Hepatocyte (in vitro differentiated cells): ENCODE data around the gene CALB2. TPM values are rescaled to one million over a fixed set of nuclear protein-coding genes. Genes with fewer than 3 reads are reported as not detected.

Experiments used
- DNase-seq: peaks from one replicate; pipeline ENCODE4 v3.0.0-alpha.2; 2016; ENCODE audit warnings: low spot score
- H2AFZ ChIP-seq: fragments of 200-600 bp; sonication (generic); 2 replicates; pipeline ENCODE4 v1.6.0; 2016; ENCODE audit warnings: antibody characterized with exemption, mild to moderate bottlenecking
- H3K27ac ChIP-seq: fragments of 200-600 bp; sonication (generic); 2 replicates; pipeline ENCODE4 v1.5.1; 2016; ENCODE audit warnings: mild to moderate bottlenecking
- H3K27me3 ChIP-seq: fragments of 200-600 bp; sonication (generic); 2 replicates; pipeline ENCODE4 v1.6.1; 2016
- H3K36me3 ChIP-seq: fragments of 200-600 bp; sonication (generic); replicated peaks from 2 replicates; pipeline ENCODE4 v1.5.1; 2016; ENCODE audit warnings: low read depth; ENCODE audit not compliant: insufficient read depth
- H3K4me1 ChIP-seq: fragments of 200-600 bp; sonication (generic); 2 replicates; pipeline ENCODE4 v1.5.1; 2016; ENCODE audit warnings: mild to moderate bottlenecking, moderate library complexity; ENCODE audit not compliant: insufficient read depth
- H3K4me2 ChIP-seq: fragments of 200-600 bp; sonication (generic); 2 replicates; pipeline ENCODE4 v1.6.0; 2016
- H3K4me3 ChIP-seq: fragments of 200-600 bp; sonication (generic); 2 replicates; pipeline ENCODE4 v1.5.1; 2016; ENCODE audit warnings: mild to moderate bottlenecking
- H3K79me2 ChIP-seq: fragments of 200-600 bp; sonication (generic); 2 replicates; pipeline ENCODE4 v1.6.0; 2017; ENCODE audit warnings: mild to moderate bottlenecking
- H3K9me2 ChIP-seq: fragments of 200-600 bp; sonication (generic); replicated peaks from 2 replicates; pipeline ENCODE4 v1.6.0; 2017; ENCODE audit warnings: mild to moderate bottlenecking; ENCODE audit not compliant: insufficient read depth
- H3K9me3 ChIP-seq: fragments of 200-600 bp; sonication (generic); 2 replicates; pipeline ENCODE4 v1.5.1; 2016; ENCODE audit warnings: low read depth, mild to moderate bottlenecking
- H4K20me1 ChIP-seq: fragments of 200-600 bp; sonication (generic); 2 replicates; pipeline ENCODE4 v1.6.0; 2016; ENCODE audit warnings: mild to moderate bottlenecking; ENCODE audit not compliant: insufficient read depth, poor library complexity, severe bottlenecking
- EZH2 ChIP-seq: fragments of 200-600 bp; sonication (generic); IDR thresholded peaks from 2 replicates; pipeline ENCODE4 v1.6.1; 2016; ENCODE audit warnings: antibody characterized with exemption, mild to moderate bottlenecking, borderline replicate concordance
- EZH2phosphoT487 ChIP-seq: fragments of 200-600 bp; sonication (generic); IDR thresholded peaks from one replicate; pipeline ENCODE4 v1.6.1; 2018; ENCODE audit warnings: antibody characterized with exemption, mild to moderate bottlenecking, low read depth, moderate library complexity; ENCODE audit not compliant: unreplicated experiment, severe bottlenecking
- WGBS: methylation state at CpG from one replicate; pipeline ENCODE4 v1.1.6; 2016; ENCODE audit warnings: low lambda C conversion rate; ENCODE audit errors: missing lambda C conversion rate; 5-methylcytosine and 5-hydroxymethylcytosine counted together
- polyA plus RNA-seq: library from polyadenylated mRNA; unstranded; fragments of >200 nt; fragmentation: Nextera tagmentation; extraction: Ambion mirVana; gene quantifications from 2 replicates; pipeline ENCODE4 v1.2.1, GENCODE V29; 2016
- total RNA-seq: library from RNA; depleted of rRNA; stranded (reverse); fragments of >200 nt; gene quantifications from 2 replicates; pipeline ENCODE4 v1.2.3, GENCODE V29; 2014
- TF ChIP-seq, protein P1 (sequence below): fragments of 200-600 bp; sonication (generic); IDR thresholded peaks from 2 replicates; pipeline ENCODE4 v1.5.1; 2016; ENCODE audit warnings: antibody characterized with exemption, mild to moderate bottlenecking; ENCODE audit not compliant: poor library complexity

Gene CALB2
- total and polyA plus RNA-seq, 2 experiments from 2014 or later: 2.3 to 6.5 TPM

- H3K4me3 ChIP-seq: no peak overlapping the region
- H3K27ac ChIP-seq: no peak overlapping the region
- H4K20me1 ChIP-seq: no peaks in the 10 kb centered on the region
- 64% methylated on average over 7 of the region's 7 CpGs for WGBS
- H3K4me1 ChIP-seq: no peaks in the 10 kb centered on the region
- no peaks in the 10 kb centered on the region for H3K9me3 ChIP-seq
- no peak overlapping the region for H3K4me2 ChIP-seq
- H3K27me3 ChIP-seq: no peaks in the 10 kb centered on the region
- TF ChIP-seq EZH2 (no peak), EZH2phosphoT487 (no peak)
- TF ChIP-seq, protein P1, sequence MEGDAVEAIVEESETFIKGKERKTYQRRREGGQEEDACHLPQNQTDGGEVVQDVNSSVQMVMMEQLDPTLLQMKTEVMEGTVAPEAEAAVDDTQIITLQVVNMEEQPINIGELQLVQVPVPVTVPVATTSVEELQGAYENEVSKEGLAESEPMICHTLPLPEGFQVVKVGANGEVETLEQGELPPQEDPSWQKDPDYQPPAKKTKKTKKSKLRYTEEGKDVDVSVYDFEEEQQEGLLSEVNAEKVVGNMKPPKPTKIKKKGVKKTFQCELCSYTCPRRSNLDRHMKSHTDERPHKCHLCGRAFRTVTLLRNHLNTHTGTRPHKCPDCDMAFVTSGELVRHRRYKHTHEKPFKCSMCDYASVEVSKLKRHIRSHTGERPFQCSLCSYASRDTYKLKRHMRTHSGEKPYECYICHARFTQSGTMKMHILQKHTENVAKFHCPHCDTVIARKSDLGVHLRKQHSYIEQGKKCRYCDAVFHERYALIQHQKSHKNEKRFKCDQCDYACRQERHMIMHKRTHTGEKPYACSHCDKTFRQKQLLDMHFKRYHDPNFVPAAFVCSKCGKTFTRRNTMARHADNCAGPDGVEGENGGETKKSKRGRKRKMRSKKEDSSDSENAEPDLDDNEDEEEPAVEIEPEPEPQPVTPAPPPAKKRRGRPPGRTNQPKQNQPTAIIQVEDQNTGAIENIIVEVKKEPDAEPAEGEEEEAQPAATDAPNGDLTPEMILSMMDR: no peak
- no peak for DNase-seq
- no peaks in the 10 kb centered on the region for H3K9me2 ChIP-seq
- H3K79me2 ChIP-seq: no peaks in the 10 kb centered on the region
- no peaks in the 10 kb centered on the region for H3K36me3 ChIP-seq
- H2AFZ ChIP-seq: no peak overlapping the region
These were observed 11.4 kb upstream of the CALB2 start for GRCh38 chr16:71347146-71347545.

GRCh38 chr16:71348262-71349085 is 10.0 kb upstream of the CALB2 start:
- Histone ChIP-seq H3K9me2 (no peaks in the 10 kb centered on the region), H3K9me3 (no peaks in the 10 kb centered on the region), H3K27me3 (no peaks in the 10 kb centered on the region), H2AFZ (no peak overlapping the region), H3K4me2 (no peak overlapping the region), H3K4me3 (no peak overlapping the region), H3K27ac (no peak overlapping the region), H3K79me2 (no peaks in the 10 kb centered on the region), H4K20me1 (no peaks in the 10 kb centered on the region), H3K4me1 (no peaks in the 10 kb centered on the region), H3K36me3 (no peaks in the 10 kb centered on the region)
- TF ChIP-seq, protein P1: no peak
- no peak for TF ChIP-seq EZH2
- no peak for TF ChIP-seq EZH2phosphoT487
- 92% methylated on average over 22 of the region's 22 CpGs for WGBS
- DNase-seq: no peak

DNA sequence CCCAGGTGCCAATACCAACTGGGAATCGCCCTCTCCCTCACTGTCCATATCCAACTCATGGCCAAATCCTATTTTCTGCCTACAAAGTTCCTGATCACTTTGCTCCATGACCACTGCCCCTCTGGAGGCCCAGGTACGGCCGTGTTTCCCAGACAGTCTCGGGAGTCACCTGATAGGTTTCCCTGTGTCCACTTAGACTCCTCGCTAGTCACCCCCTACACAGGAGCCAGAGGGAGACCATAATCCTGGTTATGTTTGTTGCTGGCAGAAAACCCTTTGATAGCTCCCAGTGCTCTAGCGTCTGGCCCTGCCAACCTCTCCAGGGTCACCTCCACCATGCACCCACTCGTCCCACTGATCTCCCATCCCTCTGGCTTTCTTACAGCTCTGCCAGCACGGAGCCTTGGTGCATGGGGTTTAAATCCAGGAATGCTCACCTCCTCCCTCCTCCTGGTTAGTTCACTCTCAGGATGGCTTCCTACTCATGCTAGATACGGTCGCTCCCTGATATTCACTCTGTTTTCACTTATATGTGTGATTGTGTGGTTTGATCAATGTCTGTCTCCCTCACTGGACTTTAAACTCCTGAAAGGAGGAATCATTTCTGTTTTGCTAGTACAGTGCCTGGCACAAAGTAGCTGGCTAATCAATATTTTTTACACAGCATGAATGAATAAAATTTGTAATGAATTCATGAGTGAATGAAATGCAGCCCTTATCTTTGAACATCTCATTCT is 7.5 kb upstream of the CALB2 start:
- Histone ChIP-seq H3K79me2 (no peaks in the 10 kb centered on the region), H4K20me1 (no peaks in the 10 kb centered on the region), H3K4me1 (no peaks in the 10 kb centered on the region), H3K4me3 (no peak overlapping the region), H3K9me2 (no peaks in the 10 kb centered on the region), H2AFZ (no peak overlapping the region), H3K27me3 (peaks cover 4% of the 10 kb centered on the region), H3K27ac (no peak overlapping the region), H3K4me2 (no peak overlapping the region), H3K36me3 (no peaks in the 10 kb centered on the region), H3K9me3 (no peaks in the 10 kb centered on the region)
- DNase-seq: no peak
- TF ChIP-seq EZH2phosphoT487 (no peak), EZH2 (no peak)
- TF ChIP-seq, protein P1: no peak
- whole genome bisulfite sequencing: 80% methylated on average over 10 of the region's 10 CpGs
